ENCODE measurements around the gene SIM1. TPM values are rescaled to one million over a fixed set of nuclear protein-coding genes. Genes with fewer than 3 reads are reported as not detected.

Gene SIM1
- total RNA-seq, 1 experiment from 2014 or later: not detected

GRCh38 chr6:100512203-100512862 is 47.6 kb upstream of the SIM1 start:
- intact Hi-C loops (cut with micrococcal nuclease): no loop called here
- TF ChIP-seq SP1 (IDR thresholded peaks at IDR 0.05; ENCODE audit: low read depth): no peak
- TF ChIP-seq FOSL1 (IDR thresholded peaks at IDR 0.05; ENCODE audit: low read depth): 0 out of 2 replicates have a peak, but pooled peaks have one; percentile 11
- peaks cover 0 to 10% of the 10 kb centered on the region in 2 experiments; a peak in 2 of 4 replicates for H3K4me1 ChIP-seq (ENCODE audit: control insufficient read depth in 1 of 2, insufficient read depth in 2 of 2, low read length in 2 of 2)
- ChIA-PET RAD21 (ENCODE audit: low non-redundant PET in 1 of 2, low total read pairs in 2 of 2, uncharacterized antibody in 2 of 2, unreplicated experiment in 2 of 2) (no interaction called here), POLR2A (no interaction called here), CTCF (no interaction called here)
- no peaks in the 10 kb centered on the region for H3K9me2 ChIP-seq (ENCODE audit: insufficient read depth)
- H4K20me1 ChIP-seq (ENCODE audit: insufficient read depth): no peaks in the 10 kb centered on the region
- H3K4me2 ChIP-seq (ENCODE audit: low read length): peak overlapping the region; percentile 17; the same call in 1 of the 2 replicates
- H2AFZ ChIP-seq (ENCODE audit: low read depth, low read length, poor library complexity, severe bottlenecking): no peak overlapping the region
- DNase-seq (ENCODE audit: low read depth, low spot score) (no peak), ATAC-seq (peak; percentile 49; the same call in 1 of the 2 replicates)
- H3K27ac ChIP-seq (ENCODE audit: low read depth, low read length): no peak overlapping the region
- H3K79me2 ChIP-seq (ENCODE audit: insufficient read depth, low read length): no peaks in the 10 kb centered on the region
- H3K9ac ChIP-seq (ENCODE audit: low read length): no peak overlapping the region
- BruUV-seq (replicated peaks): no TSS peak
- H3K36me3 ChIP-seq (ENCODE audit: control insufficient read depth in 1 of 2, insufficient read depth in 2 of 2, low read length in 2 of 2): no peaks in the 10 kb centered on the region; a peak in 1 of 4 replicates
- H3K27me3 ChIP-seq (ENCODE audit: insufficient read depth, low read length): no peaks in the 10 kb centered on the region
- no peaks in the 10 kb centered on the region for H3K9me3 ChIP-seq (ENCODE audit: control insufficient read depth in 1 of 2, insufficient read depth in 1 of 2, low read depth in 1 of 2, low read length in 2 of 2)
- H3K4me3 ChIP-seq (replicated peaks in 1 of 2; ENCODE audit: low read depth in 1 of 2, low read length in 2 of 2): no peak overlapping the region

GRCh38 chr6:100509101-100509500 is 44.4 kb upstream of the SIM1 start:
- Histone ChIP-seq H3K36me3 (ENCODE audit: control insufficient read depth in 1 of 2, insufficient read depth in 2 of 2, low read length in 2 of 2) (no peaks in the 10 kb centered on the region), H3K9me2 (ENCODE audit: insufficient read depth) (no peaks in the 10 kb centered on the region), H3K4me3 (replicated peaks in 1 of 2; ENCODE audit: low read depth in 1 of 2, low read length in 2 of 2) (no peak overlapping the region), H3K27me3 (ENCODE audit: insufficient read depth, low read length) (no peaks in the 10 kb centered on the region), H3K4me2 (ENCODE audit: low read length) (no peak overlapping the region), H3K9me3 (ENCODE audit: control insufficient read depth in 1 of 2, insufficient read depth in 1 of 2, low read depth in 1 of 2, low read length in 2 of 2) (no peaks in the 10 kb centered on the region), H4K20me1 (ENCODE audit: insufficient read depth) (no peaks in the 10 kb centered on the region), H3K79me2 (ENCODE audit: insufficient read depth, low read length) (no peaks in the 10 kb centered on the region), H3K9ac (ENCODE audit: low read length) (no peak overlapping the region), H3K4me1 (ENCODE audit: control insufficient read depth in 1 of 2, insufficient read depth in 2 of 2, low read length in 2 of 2) (peaks cover 7 to 34% of the 10 kb centered on the region in 2 experiments), H3K27ac (ENCODE audit: low read depth, low read length) (no peak overlapping the region), H2AFZ (ENCODE audit: low read depth, low read length, poor library complexity, severe bottlenecking) (no peak overlapping the region)
- intact Hi-C loops (cut with micrococcal nuclease): no loop called here
- RAD21 ChIA-PET (ENCODE audit: low non-redundant PET in 1 of 2, low total read pairs in 2 of 2, uncharacterized antibody in 2 of 2, unreplicated experiment in 2 of 2): no interaction called here
- DNase-seq (ENCODE audit: low read depth, low spot score) (no peak), ATAC-seq (no peak)
- CTCF ChIA-PET: no interaction called here
- BruUV-seq (replicated peaks): no TSS peak
- POLR2A ChIA-PET: no interaction called here
- no peak for TF ChIP-seq ZFX (IDR thresholded peaks at IDR 0.05)
- TF ChIP-seq CBX3 (IDR thresholded peaks at IDR 0.05; ENCODE audit: low read depth): no peak
- no peak for TF ChIP-seq SRF (IDR thresholded peaks at IDR 0.05; ENCODE audit: low read depth)
- TF ChIP-seq TCF7L2 (IDR thresholded peaks at IDR 0.05; ENCODE audit: borderline replicate concordance, extremely low read depth, insufficient read depth, insufficient read length): no peak
- no peak for TF ChIP-seq FOSL1 (IDR thresholded peaks at IDR 0.05; ENCODE audit: low read depth)
- no peak for TF ChIP-seq ATF3 (IDR thresholded peaks at IDR 0.05)
- TF ChIP-seq ZNF274 (IDR thresholded peaks at IDR 0.05; ENCODE audit: low read depth, low read length): no peak
- no peak for TF ChIP-seq EZH2phosphoT487 (IDR thresholded peaks at IDR 0.05; ENCODE audit: borderline replicate concordance)
- TF ChIP-seq EZH2 (IDR thresholded peaks at IDR 0.05): no peak
- TF ChIP-seq REST (IDR thresholded peaks at IDR 0.05; ENCODE audit: low read depth): no peak
- no peak for TF ChIP-seq POLR2AphosphoS5 (IDR thresholded peaks at IDR 0.05; ENCODE audit: low read depth, low read length)
- TF ChIP-seq ELF1 (IDR thresholded peaks at IDR 0.05; ENCODE audit: borderline replicate concordance, low read depth): no peak
- TF ChIP-seq CTCF (IDR thresholded peaks at IDR 0.05 in 2 of 3, conservative IDR thresholded peaks at IDR 0.05 in 1 of 3; ENCODE audit: borderline replicate concordance in 1 of 3, insufficient read depth in 1 of 3, low read depth in 2 of 3, low read length in 2 of 3): no peak
- no peak for TF ChIP-seq CEBPB (IDR thresholded peaks at IDR 0.05; ENCODE audit: low read depth)
- no peak for TF ChIP-seq POLR2A (IDR thresholded peaks at IDR 0.05; ENCODE audit: borderline replicate concordance, extremely low read depth, insufficient read depth, insufficient read length)
